ENCODE data around the gene MRPL27. TPM values are rescaled to one million over a fixed set of nuclear protein-coding genes. Genes with fewer than 3 reads are reported as not detected.
"Not testable (repeated sequence)": the region's sequence is repeated elsewhere in the genome, so short reads cannot be mapped to it uniquely, and the experiment has no call there.

The MRPL27 gene
- 75.6 and 81.1 TPM in 2 replicates for total RNA-seq

GRCh38 chr17:50372758-50373556 lies at the start of gene MRPL27, which contains the start of gene EME1:
Gene MRPL27, minus strand, starts transcription at chr17:50373184. Its CDS starts 14 bp downstream, at chr17:50373170.
Gene EME1, plus strand, starts transcription at chr17:50373229. Its CDS starts 1,980 bp downstream, at chr17:50375209.
- intact Hi-C loops (cut with micrococcal nuclease), result loop anchor here (2.0 to 5.0 kb wide), 3 partner anchors 24 to 334 kb away; partner anchors contain the start of genes ANKRD40, LRRC59 and RSAD1

GRCh38 chr17:50422738-50423137 lies 49.8 kb upstream of the MRPL27 start:
- intact Hi-C loops (cut with micrococcal nuclease), result no loop called here

GRCh38 chr17:50421308-50422051 lies 48.5 kb upstream of the MRPL27 start:
- intact Hi-C loops (cut with micrococcal nuclease), result no loop called here

- intact Hi-C loops (cut with micrococcal nuclease), result no loop called here
Measured at GRCh38 chr17:50420419-50421112, 47.6 kb upstream of the MRPL27 start.

GRCh38 chr17:50419577-50419976 lies 46.6 kb upstream of the MRPL27 start:
- intact Hi-C loops (cut with micrococcal nuclease), result not testable (repeated sequence)

GRCh38 chr17:50414808-50415207 lies 41.8 kb upstream of the MRPL27 start:
- intact Hi-C loops (cut with micrococcal nuclease), result no loop called here

- intact Hi-C loops (cut with micrococcal nuclease), result no loop called here
Measured at GRCh38 chr17:50412188-50412732, 39.3 kb upstream of the MRPL27 start.

- intact Hi-C loops (cut with micrococcal nuclease), result no loop called here
Measured at GRCh38 chr17:50407921-50408320, 34.9 kb upstream of the MRPL27 start.

- intact Hi-C loops (cut with micrococcal nuclease), result no loop called here
Measured at GRCh38 chr17:50406578-50406977, 33.6 kb upstream of the MRPL27 start.

- intact Hi-C loops (cut with micrococcal nuclease), result not testable (repeated sequence)
Measured at GRCh38 chr17:50405351-50405750, 32.4 kb upstream of the MRPL27 start.

GRCh38 chr17:50399591-50399990 lies 26.6 kb upstream of the MRPL27 start:
- intact Hi-C loops (cut with micrococcal nuclease), result not testable (repeated sequence)

GRCh38 chr17:50398672-50399071 lies 25.7 kb upstream of the MRPL27 start:
- intact Hi-C loops (cut with micrococcal nuclease), result not testable (repeated sequence)

GRCh38 chr17:50397919-50398285 lies 24.9 kb upstream of the MRPL27 start:
- intact Hi-C loops (cut with micrococcal nuclease), result loop anchor here (1.0 to 2.0 kb wide), 4 partner anchors 25 to 81 kb away; partner anchors contain the start of genes EME1, MRPL27 and RSAD1

GRCh38 chr17:50397111-50397918 lies 24.3 kb upstream of the MRPL27 start, which contains the start of gene LRRC59:
Gene LRRC59, minus strand, starts transcription at chr17:50397523. Its CDS starts 206 bp downstream, at chr17:50397317.
- intact Hi-C loops (cut with micrococcal nuclease), result loop anchor here (1.0 to 2.0 kb wide), 4 partner anchors 25 to 81 kb away; partner anchors contain the start of genes EME1, MRPL27 and RSAD1

- intact Hi-C loops (cut with micrococcal nuclease), result loop anchor here (1.0 to 2.0 kb wide), 4 partner anchors 24 to 82 kb away; partner anchors contain the start of genes EME1, MRPL27 and RSAD1
Measured at GRCh38 chr17:50396261-50397110, 23.5 kb upstream of the MRPL27 start.

GRCh38 chr17:50394711-50395110 lies 21.7 kb upstream of the MRPL27 start:
- intact Hi-C loops (cut with micrococcal nuclease), result no loop called here

GRCh38 chr17:50393700-50394099 lies 20.7 kb upstream of the MRPL27 start:
- intact Hi-C loops (cut with micrococcal nuclease), result no loop called here

GRCh38 chr17:50392621-50393020 lies 19.6 kb upstream of the MRPL27 start:
- intact Hi-C loops (cut with micrococcal nuclease), result no loop called here

GRCh38 chr17:50389534-50389933 lies 16.6 kb upstream of the MRPL27 start:
- intact Hi-C loops (cut with micrococcal nuclease), result no loop called here

Measured in T-helper 2 cell treated with Interferon-gamma antibody and Interleukin-4, amounts not matched to agents 100 ng/mL and 5 ng/mL, for 36 hours (primary cell).